HS-27A (cell line): ENCODE results near the gene FBXW2.
A peak's percentile ranks its signal among the peaks of the same experiment; 100 is the strongest.
"Not testable (repeated sequence)": the region's sequence is repeated elsewhere in the genome, so short reads cannot be mapped to it uniquely, and the experiment has no call there.

Source experiments
- DNase-seq: peaks from one replicate; pipeline ENCODE4 v3.0.0-alpha.2; 2012; ENCODE audit warnings: low read depth, missing footprints

Gene FBXW2

DNA sequence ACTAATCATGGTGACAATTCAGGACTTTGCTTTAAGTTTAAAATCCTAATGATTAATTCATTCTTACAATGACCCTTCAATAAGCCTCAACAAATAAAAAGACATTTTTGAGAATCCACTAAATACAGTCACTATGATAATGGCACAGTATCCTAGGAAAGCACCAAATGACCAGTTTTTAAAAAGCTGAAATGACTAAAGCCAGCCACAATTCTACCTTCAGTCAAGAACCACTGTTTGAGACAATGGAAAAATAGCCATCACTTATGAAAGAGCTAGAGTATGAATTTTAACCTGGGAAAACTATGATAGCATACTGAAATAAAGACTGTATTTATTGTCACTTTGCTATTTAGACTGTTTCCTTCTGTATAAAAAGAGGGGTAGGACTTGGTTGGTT, 14.0 kb downstream of the FBXW2 start:
- DNase-seq, result no peak

DNA sequence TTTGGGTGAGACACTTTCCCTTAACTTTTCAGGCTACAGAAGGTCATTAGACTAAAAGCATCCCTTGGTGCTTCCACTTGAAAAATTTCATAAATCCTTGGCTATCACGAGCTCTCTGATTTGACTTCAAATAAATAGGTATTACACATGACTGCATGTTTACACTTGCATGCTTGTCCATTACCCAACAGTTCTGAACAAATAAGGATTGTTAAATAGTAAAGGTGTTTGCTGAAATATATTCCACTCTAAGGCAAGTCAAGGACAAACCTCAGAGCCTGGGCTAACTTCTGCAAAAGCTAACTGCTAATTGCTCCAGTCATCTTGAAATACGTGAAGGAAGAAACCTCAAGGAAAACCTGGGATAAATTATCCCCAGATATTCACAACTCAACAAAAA, 14.5 kb downstream of the FBXW2 start:
- no peak for DNase-seq

DNA sequence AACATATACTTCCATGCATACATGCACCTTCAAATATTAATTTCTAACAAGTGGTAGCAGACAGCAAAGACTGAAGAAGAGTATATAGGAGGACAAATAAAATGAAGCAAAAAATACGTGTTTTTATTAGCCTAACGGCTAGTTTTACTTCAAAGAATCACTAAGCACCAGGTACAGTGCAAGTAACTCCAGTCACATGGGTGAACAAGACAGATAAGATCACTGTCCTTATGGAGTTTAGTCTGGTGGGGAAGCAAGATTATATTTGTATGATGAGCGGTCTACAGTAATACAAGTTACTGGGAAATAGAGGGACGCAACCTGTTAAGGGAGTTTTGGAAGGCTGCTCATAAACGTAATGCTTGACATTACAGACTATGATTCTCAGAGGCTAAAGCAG, 16.0 kb downstream of the FBXW2 start:
- no peak for DNase-seq

DNA sequence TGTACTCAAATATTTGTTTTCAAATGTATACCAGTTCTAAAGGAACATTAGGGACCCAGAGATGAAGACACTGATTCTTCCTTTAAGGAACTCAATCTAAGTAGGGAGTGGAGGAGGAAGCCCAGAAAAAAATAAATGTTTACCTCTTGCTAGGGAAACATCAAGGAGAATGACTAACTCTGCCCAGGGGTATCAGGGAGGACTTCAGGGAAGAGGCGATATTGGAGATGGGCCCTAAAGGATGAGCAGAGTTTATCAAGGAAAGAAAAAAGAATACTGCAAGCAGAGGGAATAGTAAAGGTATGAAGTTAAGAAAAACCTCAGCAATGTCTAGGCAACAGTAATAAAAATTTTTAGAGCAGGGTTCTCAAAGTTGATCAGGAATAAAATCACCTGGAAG, 16.4 kb downstream of the FBXW2 start:
- DNase-seq, result no peak

DNA sequence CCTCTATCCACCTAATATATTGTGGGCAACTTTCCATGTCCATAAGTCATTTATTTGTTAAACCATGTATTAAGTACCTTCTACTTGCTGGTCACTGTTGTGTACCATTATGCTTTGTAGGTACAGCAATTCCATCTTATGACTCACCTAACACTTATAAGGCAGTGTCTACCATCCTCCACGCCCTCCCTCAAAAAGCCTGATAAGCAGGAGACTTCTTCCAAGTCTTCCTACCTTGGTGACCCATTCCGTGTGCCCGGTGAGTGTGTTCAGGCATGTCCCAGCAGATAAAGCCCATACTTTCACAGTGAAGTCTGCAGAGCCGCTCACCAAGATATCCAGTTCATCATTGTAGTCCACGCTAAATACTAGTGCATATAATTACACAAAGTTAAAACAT, 17.4 kb downstream of the FBXW2 start:
- no peak for DNase-seq

DNA sequence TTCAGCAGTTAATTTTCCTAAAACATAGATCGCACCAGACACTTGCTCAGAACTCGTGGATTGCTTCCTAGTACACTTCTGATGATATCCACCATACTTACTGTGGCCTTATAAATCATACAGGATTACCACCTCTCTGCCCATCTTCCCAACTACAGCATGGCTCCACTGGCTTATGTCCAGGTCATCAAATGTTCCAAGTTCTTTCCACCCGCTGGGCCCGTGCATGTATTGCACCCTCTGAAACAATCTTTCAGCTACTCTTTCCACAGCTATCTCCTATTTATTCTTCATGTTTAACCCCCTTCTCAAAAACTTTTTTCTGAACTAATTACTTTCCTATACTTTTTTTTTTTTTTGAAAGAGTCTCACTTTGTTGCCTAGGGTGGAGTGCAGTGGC, 18.5 kb downstream of the FBXW2 start:
- DNase-seq, result no peak

DNA sequence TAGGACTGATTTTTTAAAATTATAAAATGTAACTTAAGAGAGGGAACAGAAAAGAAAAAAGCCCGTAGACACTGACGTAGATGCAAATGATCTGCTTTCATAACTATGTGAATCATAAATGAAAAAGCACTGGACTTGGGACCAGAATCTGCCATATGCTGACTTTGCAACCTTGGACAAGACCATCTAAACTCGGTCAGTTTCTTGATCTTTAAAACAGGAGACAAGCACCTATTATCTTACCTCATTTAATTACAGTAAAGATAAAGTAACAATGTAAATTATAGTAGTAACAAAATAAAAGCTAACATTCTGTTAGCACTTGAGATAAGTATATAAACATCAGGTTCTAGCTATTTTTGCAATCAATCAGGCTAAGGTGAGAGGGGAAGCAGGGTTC, 20.0 kb downstream of the FBXW2 start:
- DNase-seq, result no peak

DNA sequence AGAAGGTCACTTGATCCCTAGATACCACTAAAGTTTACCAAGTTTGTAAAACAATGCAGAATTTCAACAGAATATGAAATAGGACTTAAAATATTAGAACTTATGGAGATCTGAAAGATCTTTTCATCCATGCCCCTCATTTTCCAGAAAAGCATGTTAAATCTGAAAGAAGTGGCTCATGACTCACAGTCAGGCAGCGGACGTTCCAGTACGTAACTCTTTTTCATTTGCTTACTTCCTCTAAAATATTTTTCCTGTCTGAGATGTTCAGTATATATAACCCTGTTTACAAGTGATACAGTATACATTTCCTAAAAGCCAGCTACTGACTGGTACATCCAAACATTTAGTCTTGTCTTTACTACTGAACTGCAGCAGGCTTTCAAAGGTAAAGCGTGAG, 22.3 kb downstream of the FBXW2 start:
- no peak for DNase-seq

DNA sequence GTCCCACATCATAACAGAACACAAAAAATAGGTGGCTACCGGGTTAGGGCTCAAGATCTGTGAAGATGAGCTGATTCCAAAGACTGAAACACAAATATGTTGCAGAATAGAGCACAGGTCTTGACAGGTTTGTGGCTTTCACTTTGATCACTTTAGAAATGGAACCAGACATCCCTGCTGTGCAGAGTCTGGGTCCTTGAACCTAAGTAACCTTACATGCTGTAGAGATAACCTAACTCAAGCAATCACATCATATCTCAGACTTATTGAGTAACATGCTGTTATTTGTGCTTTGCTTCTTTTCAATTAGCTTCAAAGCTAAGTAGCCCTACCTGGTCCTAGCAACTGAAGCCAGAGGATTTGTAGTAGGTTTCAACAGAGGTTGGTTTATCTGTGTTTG, 24.3 kb downstream of the FBXW2 start:
- no peak for DNase-seq

DNA sequence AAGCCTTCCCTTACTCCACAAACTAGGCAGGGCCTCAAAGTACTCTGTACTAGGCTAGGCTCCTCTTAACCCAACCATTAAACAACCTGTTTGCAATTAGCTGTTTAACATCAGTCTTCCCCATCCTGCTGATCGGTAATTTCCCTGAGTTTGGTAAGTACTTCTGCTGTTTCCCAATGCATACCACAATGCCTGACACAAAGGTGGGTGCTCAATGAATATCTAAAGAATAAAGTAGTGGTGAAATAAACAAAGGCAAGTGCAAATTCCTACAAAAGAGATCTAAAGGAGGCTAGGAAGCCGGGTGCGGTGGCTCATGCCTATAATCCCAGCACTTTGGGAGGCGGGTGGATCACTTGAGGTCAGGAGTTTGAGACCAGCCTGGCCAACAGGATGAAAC, 25.0 kb downstream of the FBXW2 start:
- no peak for DNase-seq

DNA sequence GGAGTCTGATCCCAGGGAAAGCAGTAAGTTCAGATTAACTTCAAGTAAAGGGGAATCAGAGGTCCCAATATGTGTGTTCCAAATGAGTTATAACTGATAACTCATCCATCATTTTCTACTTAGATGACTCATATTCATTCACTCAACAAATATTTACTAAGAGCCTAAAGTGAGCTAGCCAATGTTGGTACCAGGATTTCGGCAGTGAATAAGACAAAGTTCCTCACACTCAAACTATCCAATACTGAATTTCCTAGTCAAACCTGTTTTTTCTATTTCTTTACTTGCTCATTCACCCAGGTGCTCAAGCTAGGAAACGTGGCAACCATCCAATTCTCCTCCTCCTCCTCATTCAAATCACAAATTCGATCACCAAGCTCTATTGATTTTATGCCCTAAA, 25.8 kb downstream of the FBXW2 start:
- DNase-seq, result no peak

DNA sequence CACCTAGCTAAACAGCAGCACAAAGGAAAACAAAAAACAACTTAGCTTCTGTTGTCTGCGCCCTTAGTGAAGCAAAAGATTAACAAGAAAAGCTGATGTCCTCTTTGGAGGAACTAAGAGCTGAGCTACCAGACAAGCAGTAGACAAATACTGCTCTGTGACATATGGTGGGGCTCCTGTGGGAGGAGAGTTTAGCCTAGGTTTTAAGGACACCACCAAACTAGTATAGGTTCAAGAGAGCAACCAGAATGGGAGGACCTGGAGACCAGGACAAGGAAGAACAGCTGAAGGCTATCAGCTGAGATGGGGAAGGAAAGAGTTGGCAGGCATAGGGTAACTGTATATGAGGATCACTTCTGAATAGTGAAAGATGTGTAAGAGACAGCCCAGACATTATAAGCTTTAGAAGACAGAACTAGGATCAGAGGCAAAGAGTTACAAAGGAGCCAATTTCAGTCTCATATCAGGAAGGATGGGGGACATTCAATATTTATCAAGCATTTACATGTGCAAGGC, 27.2 kb downstream of the FBXW2 start:
- DNase-seq, result no peak

DNA sequence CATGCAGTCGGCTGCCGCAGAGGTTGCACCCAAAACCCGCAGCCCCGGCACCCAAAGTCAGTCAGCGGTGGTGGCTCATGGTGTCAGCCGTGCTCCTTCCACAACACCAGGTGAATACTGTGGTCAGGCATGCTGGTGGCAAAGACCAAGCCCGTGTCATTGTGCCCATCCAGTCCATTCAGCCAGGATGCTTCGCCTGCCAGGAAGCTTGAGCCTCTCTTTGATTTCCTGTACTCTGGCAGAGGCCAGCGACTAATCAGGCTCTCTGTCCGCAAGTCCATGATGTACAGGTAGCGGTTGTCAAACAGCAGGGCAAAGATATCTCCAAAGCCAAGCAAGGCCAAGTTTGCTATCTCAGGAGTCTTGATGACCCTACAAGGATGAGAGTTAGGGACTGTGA, 28.7 kb downstream of the FBXW2 start:
- DNase-seq, result no peak

DNA sequence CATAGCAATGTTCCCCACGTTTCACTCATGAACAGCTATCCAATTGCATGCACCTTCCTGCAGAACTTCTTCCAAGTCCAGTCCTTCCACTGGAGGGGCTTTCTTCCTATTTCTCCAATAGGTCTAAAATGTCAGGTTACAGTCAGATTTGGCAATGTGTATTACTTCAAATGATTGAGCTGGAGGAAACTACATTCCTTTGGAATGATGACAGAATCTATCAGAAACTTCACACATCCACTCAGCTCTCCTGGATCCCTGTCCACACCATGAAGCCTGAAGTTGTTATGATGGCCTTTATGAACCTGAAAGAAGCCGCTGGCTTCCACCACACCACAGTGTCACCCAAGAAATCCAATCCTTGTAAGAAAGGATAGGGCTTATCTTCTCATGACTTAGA, 32.2 kb downstream of the FBXW2 start:
- DNase-seq, result no peak

DNA sequence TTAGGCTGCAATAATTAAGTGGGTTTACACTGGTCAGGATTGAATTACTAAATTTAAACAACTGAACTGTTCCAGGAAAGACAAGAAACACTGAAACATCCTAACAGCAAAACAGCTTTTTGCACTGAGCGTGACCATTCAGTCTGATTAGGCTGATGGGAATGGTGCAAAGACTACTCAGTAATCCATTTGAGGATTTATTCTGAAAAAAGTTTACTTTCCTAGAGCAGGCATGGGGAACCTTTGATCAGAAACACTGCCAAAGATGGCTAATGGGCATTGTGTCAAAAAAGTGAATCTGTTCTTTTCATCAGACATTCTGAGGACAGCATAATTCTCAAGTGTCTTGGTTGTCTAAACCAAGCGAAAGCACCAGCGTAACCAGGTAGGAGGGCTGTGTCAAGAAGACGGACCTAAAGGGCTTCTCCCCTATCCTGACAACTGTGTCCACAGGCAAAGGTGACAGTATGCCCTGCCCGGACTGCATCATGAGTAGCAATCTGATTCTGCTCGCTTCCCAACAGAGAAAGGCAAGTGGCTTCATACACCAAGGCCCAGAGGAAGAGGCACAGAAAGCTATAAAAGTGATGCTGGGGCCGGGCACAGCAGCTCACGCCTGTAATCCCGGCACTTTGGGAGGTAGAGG, 33.3 kb downstream of the FBXW2 start:
- no peak for DNase-seq

DNA sequence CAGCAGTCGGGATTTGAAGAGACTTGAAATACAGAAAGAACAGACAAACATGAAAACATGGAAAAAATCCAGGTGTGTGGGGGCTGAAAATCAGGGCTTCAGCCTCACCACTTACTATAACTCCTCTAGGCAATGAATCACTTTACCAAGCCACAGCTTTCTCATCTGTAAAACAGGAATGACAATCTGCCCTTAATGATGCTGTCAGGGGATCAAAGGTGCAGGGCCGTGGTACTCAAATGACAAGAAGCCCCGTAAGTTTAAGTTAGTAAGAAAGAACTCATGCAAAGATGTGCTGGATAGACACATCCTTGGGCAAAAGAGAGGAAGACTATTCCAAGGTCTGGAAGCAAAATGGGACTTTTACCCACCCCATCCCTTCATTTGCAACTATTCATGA, 34.7 kb downstream of the FBXW2 start:
- no peak for DNase-seq

DNA sequence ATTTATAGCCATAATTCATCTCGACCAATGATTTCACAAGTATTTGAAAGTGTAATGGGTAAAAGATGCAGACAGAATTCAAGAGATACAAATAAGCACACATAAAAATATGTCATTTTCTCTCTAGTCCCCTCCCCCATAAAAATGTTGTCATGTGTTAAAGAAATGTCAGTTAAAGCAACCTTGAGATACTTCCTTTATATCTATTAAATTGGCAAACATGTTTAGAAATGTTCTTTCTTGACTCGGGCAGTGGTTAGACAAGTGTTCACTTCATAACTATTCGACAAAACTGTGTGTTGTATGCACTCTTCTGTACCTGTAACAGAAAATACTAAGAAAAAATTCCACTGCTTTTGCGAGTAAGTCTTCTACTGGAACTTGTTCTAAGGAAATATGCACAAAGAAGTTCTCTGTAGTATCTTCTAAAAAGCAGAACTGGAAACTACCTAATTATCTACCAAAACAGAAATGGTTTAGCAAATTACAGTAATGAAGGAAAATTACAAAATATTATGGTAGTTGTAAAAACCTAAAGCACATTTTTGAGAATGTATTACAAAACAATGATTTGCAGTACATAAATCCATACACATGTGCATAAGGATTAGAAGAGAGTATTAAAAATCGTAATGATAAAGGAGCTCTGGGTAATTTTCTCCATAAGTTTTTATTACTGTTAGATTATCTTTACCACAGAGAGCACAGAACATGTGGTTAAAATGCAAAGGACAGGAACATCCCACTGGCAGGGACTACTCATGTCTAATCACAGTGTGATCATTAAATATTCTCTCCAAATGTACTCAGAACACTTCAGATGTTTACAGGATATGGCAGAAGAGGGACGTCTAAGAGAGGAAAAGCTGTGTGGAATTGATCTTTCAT, 35.9 kb downstream of the FBXW2 start:
- no peak for DNase-seq

DNA sequence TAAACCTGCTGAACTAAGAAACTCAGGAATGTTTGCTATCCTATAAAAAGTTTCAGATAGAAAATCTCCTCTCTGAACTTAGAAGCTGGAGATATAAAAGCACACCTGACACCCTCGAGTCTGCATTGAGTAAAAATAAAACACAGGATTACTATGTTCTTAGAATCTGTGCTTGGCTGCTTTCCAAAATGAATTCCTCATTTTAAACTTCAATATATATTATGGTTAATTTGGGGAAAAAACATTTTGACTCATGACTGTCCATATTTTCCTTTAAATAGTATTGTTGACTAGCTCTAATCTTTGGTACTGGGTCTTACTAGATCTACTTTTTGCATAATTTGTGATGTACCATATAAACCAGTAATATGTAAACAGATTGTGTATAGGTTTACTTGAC, 36.7 kb downstream of the FBXW2 start:
- DNase-seq, result no peak

DNA sequence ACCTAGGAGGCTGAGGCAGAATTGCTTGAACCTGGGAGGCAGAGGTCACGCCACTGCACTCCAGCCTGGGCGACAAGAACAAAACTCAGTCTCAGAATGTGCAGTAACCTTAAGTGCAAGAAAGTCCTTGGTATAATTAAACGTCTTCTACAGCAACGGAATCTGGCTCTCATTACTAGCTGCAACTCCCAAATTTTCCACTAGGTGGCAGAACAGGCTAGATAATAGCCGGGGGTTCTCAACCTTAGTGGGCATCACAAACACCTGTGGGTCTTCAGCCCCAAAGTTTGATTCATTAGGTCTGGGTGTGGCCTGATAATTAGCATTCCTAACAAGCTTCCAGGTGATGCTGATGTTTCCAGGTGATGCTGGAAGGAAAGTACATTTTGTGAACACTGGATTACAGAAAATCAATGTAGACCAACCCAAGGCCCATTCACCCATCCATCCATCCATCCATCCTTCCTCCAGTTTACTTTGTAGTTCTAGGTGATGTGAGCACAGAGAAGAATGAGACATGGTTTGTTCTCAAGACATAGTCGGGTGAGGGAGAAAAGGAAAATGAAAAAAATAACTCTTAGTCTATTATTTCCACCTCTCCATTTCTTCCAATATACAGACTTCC, 37.3 kb downstream of the FBXW2 start:
- DNase-seq, result peak; percentile 11

DNA sequence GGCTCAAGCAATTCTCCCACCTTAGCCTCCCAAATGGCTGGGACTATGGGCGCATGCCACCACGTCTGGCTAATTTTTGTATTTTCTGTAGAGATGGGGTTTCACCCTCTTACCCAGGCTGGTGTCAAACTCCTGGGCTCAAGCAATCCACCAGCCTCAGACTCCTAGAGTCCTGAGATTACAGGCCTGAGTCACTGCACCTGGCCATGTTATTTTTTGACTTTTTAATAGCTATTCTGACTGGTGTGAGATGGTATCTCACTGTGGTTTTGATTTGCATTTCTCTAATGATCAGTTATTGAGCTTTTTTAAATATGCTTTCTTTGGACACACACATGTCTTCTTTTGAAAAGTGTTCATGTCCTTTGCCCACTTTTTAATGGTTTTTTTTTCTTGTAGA, 38.2 kb downstream of the FBXW2 start:
- no peak for DNase-seq

DNA sequence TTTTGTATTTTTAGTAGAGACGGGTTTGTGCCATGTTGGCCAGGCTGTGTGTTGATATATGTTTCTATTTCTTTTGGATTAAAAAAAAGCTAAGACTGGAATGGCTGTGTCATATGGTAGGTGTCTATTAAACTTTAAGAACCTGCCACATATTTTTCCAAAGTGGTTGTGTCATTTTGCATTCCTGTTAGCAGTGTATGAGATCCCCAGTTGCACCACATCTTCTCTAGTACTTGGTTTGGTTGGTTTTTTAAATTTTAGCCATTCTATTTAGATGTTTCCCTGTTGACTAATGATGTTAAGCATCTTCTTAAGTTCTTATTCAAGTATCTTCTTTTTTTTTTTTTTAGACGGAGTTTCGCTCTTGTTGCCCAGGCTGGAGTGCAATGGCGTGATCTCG, 42.8 kb downstream of the FBXW2 start:
- DNase-seq, result no peak

DNA sequence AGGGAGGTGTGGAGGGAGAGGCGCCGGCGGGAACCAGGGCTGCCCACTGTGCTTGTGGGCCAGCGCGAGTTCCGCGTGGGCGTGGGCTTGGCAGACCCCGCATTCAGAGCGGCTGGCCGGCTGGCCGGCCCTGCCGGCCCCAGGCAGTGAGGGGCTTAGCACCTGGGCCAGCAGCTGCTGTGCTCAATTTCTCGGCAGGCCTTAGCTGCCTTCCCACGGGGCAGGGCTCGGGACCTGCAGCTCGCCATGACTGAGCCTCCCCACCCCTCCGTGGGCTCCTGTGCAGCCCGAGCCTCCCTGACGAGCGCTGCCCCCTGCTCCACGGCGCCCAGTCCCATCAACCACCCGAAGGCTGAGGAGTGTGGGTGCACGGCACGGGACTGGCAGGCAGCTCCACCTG, 46.9 kb downstream of the FBXW2 start:
- DNase-seq, result not testable (repeated sequence)

DNA sequence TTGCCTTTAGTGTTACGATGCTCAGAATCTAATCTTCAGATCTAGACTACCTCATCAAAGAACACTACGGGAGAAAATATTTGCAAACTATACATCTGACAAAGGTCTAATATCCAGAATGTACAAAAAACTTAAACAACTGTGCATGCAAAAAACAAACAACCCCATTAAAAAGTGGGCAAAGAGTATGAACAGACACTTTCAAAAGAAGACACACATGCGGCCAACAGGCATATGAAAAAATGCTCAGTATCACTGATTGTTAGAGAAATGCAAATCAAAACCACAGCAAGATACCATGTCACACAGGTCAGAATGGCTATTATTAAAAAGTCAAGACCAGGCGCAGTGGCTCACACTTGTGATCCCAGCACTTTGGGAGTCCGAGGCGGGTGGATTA, 47.9 kb downstream of the FBXW2 start:
- no peak for DNase-seq
